H1 (cell line): ENCODE measurements around the gene GTF2F2. TPM values are rescaled to one million over a fixed set of nuclear protein-coding genes. Genes with fewer than 3 reads are reported as not detected.

Experiments used
- CTCF ChIA-PET: fragments of 300-600 bp; sonication (Branson Sonifier 250); formaldehyde crosslinking; loops from one replicate; lab custom pipeline; 2021; ENCODE audit not compliant: partially characterized antibody; lab: Charles Lee
- POLR2A ChIA-PET: fragments of 300-600 bp; sonication (Branson Sonifier 250); formaldehyde crosslinking; loops from one replicate; lab custom pipeline; 2021; ENCODE audit warnings: inconsistent platforms; ENCODE audit not compliant: partially characterized antibody; lab: Charles Lee
- DNase-seq, 2 experiments: peaks; one replicate each; pipeline versions ENCODE4 v3.0.0 to v3.0.0-alpha.2; 2010 to 2022; ENCODE audit warnings: low spot score in 2 of 2, low read depth in 1 of 2, mixed read lengths in 1 of 2
- FAIRE-seq: peaks from 2 replicates; lab custom pipeline; 2011; peaks lifted over from hg19 to GRCh38; lab: Jason Lieb, UNC
- H2AFZ ChIP-seq: 2 replicates; pipeline ENCODE4 v1.8.1; 2012; ENCODE audit warnings: low read length, inconsistent platforms
- H2AK5ac ChIP-seq: 2 replicates; pipeline ENCODE4 v1.6.1; 2013; ENCODE audit warnings: low read depth, low read length
- H2BK120ac ChIP-seq: replicated peaks from 2 replicates; pipeline ENCODE3; 2013; ENCODE audit warnings: low read depth, low read length, inconsistent platforms
- H2BK12ac ChIP-seq: 2 replicates; pipeline ENCODE4 v1.6.1; 2013; ENCODE audit warnings: low read depth, low read length
- H2BK15ac ChIP-seq: 2 replicates; pipeline ENCODE4 v1.6.1; 2013; ENCODE audit warnings: low read length
- H2BK20ac ChIP-seq: 2 replicates; pipeline ENCODE4 v1.6.1; 2013; ENCODE audit warnings: low read length
- H2BK5ac ChIP-seq: 2 replicates; pipeline ENCODE4 v1.6.1; 2013; ENCODE audit warnings: low read depth, low read length
- H3K14ac ChIP-seq: 2 replicates; pipeline ENCODE4 v1.6.1; 2013; ENCODE audit warnings: inconsistent platforms; ENCODE audit not compliant: insufficient read length
- H3K18ac ChIP-seq: 2 replicates; pipeline ENCODE4 v1.6.1; 2013; ENCODE audit warnings: low read length; ENCODE audit errors: extremely low read depth
- H3K23ac ChIP-seq: 2 replicates; pipeline ENCODE4 v1.6.1; 2013; ENCODE audit warnings: inconsistent platforms; ENCODE audit not compliant: insufficient read length
- H3K23me2 ChIP-seq: 2 replicates; pipeline ENCODE4 v1.6.1; 2013; ENCODE audit warnings: low read depth, low read length
- H3K27ac ChIP-seq: 2 replicates; pipeline ENCODE4 v1.6.1; 2011; ENCODE audit warnings: low read depth, low read length, inconsistent platforms
- H3K27me3 ChIP-seq, 4 experiments: replicated peaks in 1 of 4; 1 replicate in 1 of 4; 2 replicates in 3 of 4; pipeline versions ENCODE4 v1.6.1 to v1.8.1; 2011 to 2013; ENCODE audit warnings: low read length in 3 of 4, mild to moderate bottlenecking in 3 of 4, inconsistent platforms in 2 of 4, mixed read lengths in 2 of 4, moderate library complexity in 1 of 4; ENCODE audit not compliant: control insufficient read depth in 3 of 4, insufficient read depth in 3 of 4; ENCODE audit errors: extremely low read depth in 1 of 4
- H3K36me3 ChIP-seq, 4 experiments: 2 replicates each; pipeline versions ENCODE4 v1.6.1 to v1.8.1; 2011 to 2013; ENCODE audit warnings: mild to moderate bottlenecking in 4 of 4, low read length in 3 of 4, moderate library complexity in 2 of 4, control low read depth in 1 of 4, inconsistent platforms in 1 of 4; ENCODE audit not compliant: insufficient read depth in 4 of 4, control insufficient read depth in 2 of 4
- H3K4ac ChIP-seq: replicated peaks from 2 replicates; pipeline ENCODE3; 2013; ENCODE audit warnings: low read length, low read depth, mixed read lengths, inconsistent platforms; ENCODE audit not compliant: insufficient read length
- H3K4me1 ChIP-seq, 4 experiments: replicated peaks in 1 of 4; 1 replicate in 1 of 4; 2 replicates in 3 of 4; pipeline versions ENCODE4 v1.6.1 to v1.8.1; 2011 to 2013; ENCODE audit warnings: low read length in 3 of 4, inconsistent platforms in 2 of 4, mixed read lengths in 1 of 4; ENCODE audit not compliant: insufficient read depth in 4 of 4, control insufficient read depth in 3 of 4
- H3K4me2 ChIP-seq, 2 experiments: 2 replicates each; pipeline versions ENCODE4 v1.6.1 to v1.8.1; 2011 to 2013; ENCODE audit warnings: low read depth in 2 of 2, low read length in 2 of 2, control low read depth in 1 of 2, inconsistent platforms in 1 of 2, mild to moderate bottlenecking in 1 of 2; ENCODE audit not compliant: insufficient read depth in 1 of 2
- H3K4me3 ChIP-seq, 4 experiments: fragments of 200-600, 300-600 bp in 1 of 4; sonication (generic), shearing (Covaris generic), sonication (Bioruptor Twin) in 1 of 4; 2 replicates each; pipeline versions ENCODE4 v1.5.1 to v1.8.1; 2011 to 2016; ENCODE audit warnings: low read length in 4 of 4, low read depth in 3 of 4, control low read depth in 2 of 4, inconsistent platforms in 2 of 4, mild to moderate bottlenecking in 2 of 4, mixed read lengths in 1 of 4, moderate library complexity in 1 of 4; ENCODE audit not compliant: insufficient read depth in 2 of 4; ENCODE audit errors: extremely low read depth in 1 of 4
- H3K56ac ChIP-seq: replicated peaks from 2 replicates; pipeline ENCODE3; 2013; ENCODE audit warnings: low read depth, mild to moderate bottlenecking, mixed read lengths, low read length, inconsistent platforms; ENCODE audit not compliant: insufficient read length
- H3K79me1 ChIP-seq: 2 replicates; pipeline ENCODE4 v1.6.1; 2013; ENCODE audit warnings: low read depth, low read length, control low read depth
- H3K79me2 ChIP-seq, 2 experiments: 2 replicates each; pipeline versions ENCODE4 v1.6.1 to v1.8.1; 2012 to 2013; ENCODE audit warnings: low read length in 2 of 2, mild to moderate bottlenecking in 2 of 2, inconsistent platforms in 1 of 2; ENCODE audit not compliant: insufficient read depth in 2 of 2, control insufficient read depth in 1 of 2
- H3K9ac ChIP-seq, 4 experiments: replicated peaks in 1 of 4; 1 replicate in 1 of 4; 2 replicates in 3 of 4; pipeline versions ENCODE4 v1.6.1 to v1.8.1; 2011 to 2013; ENCODE audit warnings: low read depth in 3 of 4, low read length in 3 of 4, control low read depth in 2 of 4, mild to moderate bottlenecking in 2 of 4, moderate library complexity in 2 of 4, inconsistent platforms in 1 of 4; ENCODE audit errors: extremely low read depth in 1 of 4
- H3K9me3 ChIP-seq, 2 experiments: 2 replicates each; pipeline versions ENCODE4 v1.6.1 to v1.8.1; 2012 to 2013; ENCODE audit warnings: mild to moderate bottlenecking in 2 of 2, moderate library complexity in 2 of 2, control low read depth in 1 of 2, inconsistent platforms in 1 of 2, low read depth in 1 of 2, low read length in 1 of 2, mixed read lengths in 1 of 2; ENCODE audit not compliant: insufficient read depth in 2 of 2
- H4K20me1 ChIP-seq, 2 experiments: replicated peaks in 1 of 2; 2 replicates each; pipeline versions ENCODE3 to v1.8.1; 2011 to 2013; ENCODE audit warnings: inconsistent platforms in 2 of 2, low read length in 2 of 2, mild to moderate bottlenecking in 1 of 2; ENCODE audit not compliant: insufficient read depth in 2 of 2, control insufficient read depth in 1 of 2
- H4K5ac ChIP-seq: 2 replicates; pipeline ENCODE4 v1.6.1; 2013; ENCODE audit warnings: low read length, low read depth, mixed read lengths, inconsistent platforms; ENCODE audit not compliant: insufficient read length
- H4K8ac ChIP-seq: 2 replicates; pipeline ENCODE4 v1.8.0; 2013; ENCODE audit warnings: mild to moderate bottlenecking, moderate library complexity, low read length, inconsistent platforms; ENCODE audit not compliant: insufficient read depth; ENCODE audit errors: extremely low read depth
- H4K91ac ChIP-seq: replicated peaks from 2 replicates; pipeline ENCODE3; 2013; ENCODE audit warnings: low read length, mixed read lengths, inconsistent platforms; ENCODE audit not compliant: insufficient read length
- CHD1 ChIP-seq: IDR thresholded peaks from 2 replicates; pipeline ENCODE4 v1.6.1; 2012; ENCODE audit warnings: low read depth, low read length, improper control_type of control experiment
- EZH2 ChIP-seq: fragments of 200-600 bp; sonication (generic); IDR thresholded peaks from 2 replicates; pipeline ENCODE4 v1.7.1; 2012; ENCODE audit warnings: low read depth, mild to moderate bottlenecking, moderate library complexity, low read length, inconsistent platforms; ENCODE audit not compliant: severe bottlenecking
- POLR2AphosphoS5 ChIP-seq: IDR thresholded peaks from 2 replicates; pipeline ENCODE4 v1.6.1; 2011; ENCODE audit warnings: low read depth, low read length
- RAD21 ChIP-seq, 2 experiments: IDR thresholded peaks in 1 of 2; conservative IDR thresholded peaks in 1 of 2; 2 replicates each; pipeline ENCODE4 v1.6.1; 2011; ENCODE audit warnings: low read depth in 2 of 2, low read length in 2 of 2, improper control_type of control experiment in 1 of 2, inconsistent platforms in 1 of 2, mild to moderate bottlenecking in 1 of 2, moderate library complexity in 1 of 2
- RFX5 ChIP-seq: IDR thresholded peaks from 2 replicates; pipeline ENCODE4 v1.6.1; 2011; ENCODE audit warnings: low read depth, low read length, improper control_type of control experiment, borderline replicate concordance
- SIN3A ChIP-seq, 2 experiments: IDR thresholded peaks in 1 of 2; conservative IDR thresholded peaks in 1 of 2; 2 replicates each; pipeline ENCODE4 v1.6.1; 2011 to 2012; ENCODE audit warnings: low read length in 2 of 2, improper control_type of control experiment in 1 of 2, low read depth in 1 of 2, mild to moderate bottlenecking in 1 of 2
- WGBS, 2 experiments: shearing (Covaris generic) in 1 of 2; methylation state at CpG; one replicate each; pipeline versions ENCODE4 v1.1.6 to v1.1.7; 2013 to 2015; ENCODE audit warnings: low lambda C conversion rate in 2 of 2, mixed read lengths in 2 of 2, inconsistent platforms in 1 of 2, low coverage in 1 of 2, missing lambda C conversion rate in 1 of 2; ENCODE audit not compliant: insufficient replicate concordance in 2 of 2, insufficient coverage in 1 of 2, insufficient read length in 1 of 2; ENCODE audit errors: extremely low coverage in 1 of 2, missing lambda C conversion rate in 1 of 2; 5-methylcytosine and 5-hydroxymethylcytosine counted together
- polyA plus RNA-seq, 7 experiments: library from polyadenylated mRNA; depleted of rRNA in 3 of 7; stranded (reverse) in 5 of 7; unstranded in 2 of 7; fragments of >200 nt in 5 of 7; fragments of 200-250 nt in 2 of 7; gene quantifications; 1 replicate in 5 of 7; 2 replicates in 1 of 7; 4 replicates in 1 of 7; pipeline versions ENCODE4 v1.2.1 to v1.2.3, GENCODE V29; 2011 to 2013; ENCODE audit warnings: missing spikeins in 2 of 7, mixed read lengths in 2 of 7
- total RNA-seq: library from RNA; stranded (reverse); fragmentation: NEBNext Ultra II Directional; extraction: Animal tissue kit (Norgen Biotek cat#: 25700); gene quantifications from 2 replicates; pipeline ENCODE4 v1.2.1, GENCODE V29; 2021

GTF2F2 gene
- total and polyA plus RNA-seq, 2 of the 8 experiments (the other 6 are each of a cell fraction or from before 2014, with no cell fraction given) = 10.8 to 31.1 TPM

GRCh38 chr13:45216193-45216592 is 95.9 kb downstream of the GTF2F2 start:
- no peak for FAIRE-seq

More at GRCh38 chr13:45216193-45216592, 95.9 kb downstream of the GTF2F2 start:
- H3K27ac ChIP-seq = no peak overlapping the region
- no peak overlapping the region for H4K5ac ChIP-seq
- POLR2A ChIA-PET = no interaction called here
- no peak overlapping the region for H2AK5ac ChIP-seq
- H3K23me2 ChIP-seq = no peaks in the 10 kb centered on the region
- no peak overlapping the region for H3K4me2 ChIP-seq
- no peak overlapping the region for H4K8ac ChIP-seq
- H3K9ac ChIP-seq = no peak overlapping the region
- no peak overlapping the region for H3K18ac ChIP-seq
- H3K56ac ChIP-seq = no peak overlapping the region
- H2AFZ ChIP-seq = no peak overlapping the region
- H4K91ac ChIP-seq = no peak overlapping the region
- 93% methylated on average over 4 of the region's 4 CpGs; no CpG with 5 or more reads in 1 of the 2 experiments for WGBS, 2 experiments
- no peak overlapping the region for H2BK120ac ChIP-seq
- no peak overlapping the region for H3K14ac ChIP-seq
- no peaks in the 10 kb centered on the region for H3K27me3 ChIP-seq
- TF ChIP-seq POLR2AphosphoS5 = no peak
- TF ChIP-seq RFX5 = no peak
- no peak for TF ChIP-seq SIN3A (conservative IDR thresholded peaks at IDR 0.05 in 1 of 2, IDR thresholded peaks at IDR 0.05 in 1 of 2; ENCODE audit: low read depth in 1 of 2, low read length in 2 of 2)
- no peak for TF ChIP-seq CHD1
- TF ChIP-seq EZH2 = no peak
- TF ChIP-seq RAD21 (IDR thresholded peaks at IDR 0.05 in 1 of 2, conservative IDR thresholded peaks at IDR 0.05 in 1 of 2; ENCODE audit: low read depth in 2 of 2, low read length in 2 of 2) = no peak
- H3K9me3 ChIP-seq = no peaks in the 10 kb centered on the region
- no peak for DNase-seq
- H2BK20ac ChIP-seq = no peak overlapping the region
- no peak overlapping the region for H2BK15ac ChIP-seq
- H3K79me2 ChIP-seq = peaks cover 0 to 8% of the 10 kb centered on the region in 2 experiments; a peak in 1 of 4 replicates
- no peaks in the 10 kb centered on the region for H3K36me3 ChIP-seq
- no peaks in the 10 kb centered on the region for H3K79me1 ChIP-seq
- H3K4me1 ChIP-seq = peaks cover 0 to 5% (median 4%) of the 10 kb centered on the region in 4 experiments; a peak in 5 of 7 replicates
- no peak overlapping the region for H2BK12ac ChIP-seq
- H2BK5ac ChIP-seq = no peak overlapping the region
- CTCF ChIA-PET = interaction anchor here (2.2 to 3.7 kb wide), 2 partner anchors 22 to 65 kb away, joined by 8 to 12 read pairs; no protein-coding TSS in a partner anchor
- H3K4ac ChIP-seq = no peak overlapping the region
- H4K20me1 ChIP-seq = peaks cover 0 to 2% of the 10 kb centered on the region in 2 experiments
- H3K23ac ChIP-seq = no peak overlapping the region
- H3K4me3 ChIP-seq = no peak overlapping the region
